ENCODE measurements around the gene ARHGAP18.

ARHGAP18 gene

GRCh38 chr6:129614464-129614863, 95.5 kb downstream of the ARHGAP18 start:
- Histone ChIP-seq H3K4me1 (ENCODE audit: low read depth, poor library complexity, severe bottlenecking) (peaks cover 8% of the 10 kb centered on the region), H3K27ac (no peak overlapping the region), H3K79me2 (ENCODE audit: insufficient read depth, low read depth) (no peaks in the 10 kb centered on the region), H3K4me3 (IDR thresholded peaks at IDR 0.05; ENCODE audit: insufficient read depth, low read depth, low read length) (no peak overlapping the region), H4K20me1 (ENCODE audit: insufficient read depth) (no peaks in the 10 kb centered on the region), H2AFZ (ENCODE audit: low read depth) (no peak overlapping the region), H3K36me3 (ENCODE audit: insufficient read depth) (no peaks in the 10 kb centered on the region; the same call in 1 of the 2 replicates), H3K4me2 (no peak overlapping the region), H3K9ac (no peak overlapping the region), H3K27me3 (ENCODE audit: insufficient read depth, low read depth) (no peaks in the 10 kb centered on the region)
- no peak for TF ChIP-seq CTCF (conservative IDR thresholded peaks at IDR 0.05; ENCODE audit: low read depth, low read length)

GRCh38 chr6:129612440-129612839, 97.5 kb downstream of the ARHGAP18 start:
- H3K79me2 ChIP-seq (ENCODE audit: insufficient read depth, low read depth), result no peaks in the 10 kb centered on the region
- no peak overlapping the region for H3K27ac ChIP-seq
- peaks cover 29% of the 10 kb centered on the region for H3K4me1 ChIP-seq (ENCODE audit: low read depth, poor library complexity, severe bottlenecking)
- no peaks in the 10 kb centered on the region for H3K36me3 ChIP-seq (ENCODE audit: insufficient read depth)
- H2AFZ ChIP-seq (ENCODE audit: low read depth), result no peak overlapping the region
- H3K9ac ChIP-seq, result no peak overlapping the region
- no peak overlapping the region for H3K4me2 ChIP-seq
- no peak for TF ChIP-seq CTCF (conservative IDR thresholded peaks at IDR 0.05; ENCODE audit: low read depth, low read length)
- H4K20me1 ChIP-seq (ENCODE audit: insufficient read depth), result no peaks in the 10 kb centered on the region
- H3K27me3 ChIP-seq (ENCODE audit: insufficient read depth, low read depth), result no peaks in the 10 kb centered on the region
- H3K4me3 ChIP-seq (IDR thresholded peaks at IDR 0.05; ENCODE audit: insufficient read depth, low read depth, low read length), result no peak overlapping the region

- Histone ChIP-seq H3K27me3 (ENCODE audit: insufficient read depth, low read depth) (no peaks in the 10 kb centered on the region), H3K9ac (no peak overlapping the region), H3K36me3 (ENCODE audit: insufficient read depth) (no peaks in the 10 kb centered on the region), H3K4me3 (IDR thresholded peaks at IDR 0.05; ENCODE audit: insufficient read depth, low read depth, low read length) (no peak overlapping the region), H3K4me2 (peak overlapping the region; percentile 30; the same call in 1 of the 2 replicates), H3K27ac (0 out of 2 replicates have a peak overlapping the region, but pooled peaks have one; percentile 13), H3K79me2 (ENCODE audit: insufficient read depth, low read depth) (no peaks in the 10 kb centered on the region), H4K20me1 (ENCODE audit: insufficient read depth) (no peaks in the 10 kb centered on the region), H3K4me1 (ENCODE audit: low read depth, poor library complexity, severe bottlenecking) (peaks cover 57% of the 10 kb centered on the region), H2AFZ (ENCODE audit: low read depth) (no peak overlapping the region)
- no peak for TF ChIP-seq CTCF (conservative IDR thresholded peaks at IDR 0.05; ENCODE audit: low read depth, low read length)
Observed at GRCh38 chr6:129609635-129610034, 100.3 kb downstream of the ARHGAP18 start.

GRCh38 chr6:129608886-129609537, 101.0 kb downstream of the ARHGAP18 start:
- Histone ChIP-seq H2AFZ (ENCODE audit: low read depth) (no peak overlapping the region), H3K4me1 (ENCODE audit: low read depth, poor library complexity, severe bottlenecking) (peaks cover 60% of the 10 kb centered on the region), H4K20me1 (ENCODE audit: insufficient read depth) (no peaks in the 10 kb centered on the region), H3K4me2 (peak overlapping the region; percentile 30; the same call in 1 of the 2 replicates), H3K9ac (no peak overlapping the region), H3K27ac (0 out of 2 replicates have a peak overlapping the region, but pooled peaks have one; percentile 13), H3K36me3 (ENCODE audit: insufficient read depth) (no peaks in the 10 kb centered on the region), H3K27me3 (ENCODE audit: insufficient read depth, low read depth) (no peaks in the 10 kb centered on the region), H3K4me3 (IDR thresholded peaks at IDR 0.05; ENCODE audit: insufficient read depth, low read depth, low read length) (no peak overlapping the region), H3K79me2 (ENCODE audit: insufficient read depth, low read depth) (no peaks in the 10 kb centered on the region)
- no peak for TF ChIP-seq CTCF (conservative IDR thresholded peaks at IDR 0.05; ENCODE audit: low read depth, low read length)

All from KMS-11 (cell line).